SU-DHL-6 (cell line): Measurements from ENCODE around the gene ADCYAP1R1.

Source experiments
- H2AFZ ChIP-seq: fragments of 200-600 bp; sonication (generic); 2 replicates; pipeline ENCODE4 v1.6.1; 2014; ENCODE audit warnings: low read depth, mild to moderate bottlenecking, moderate library complexity, mixed read lengths, antibody characterized with exemption, low read length; ENCODE audit not compliant: severe bottlenecking
- H3F3A ChIP-seq: fragments of 200-600 bp; shearing (Covaris generic); 2 replicates; pipeline ENCODE4 v1.6.0; 2016; ENCODE audit warnings: antibody characterized with exemption, mild to moderate bottlenecking; ENCODE audit not compliant: insufficient read depth
- H3K27ac ChIP-seq: fragments of 200-600 bp; sonication (generic); 2 replicates; pipeline ENCODE4 v1.5.1; 2016; ENCODE audit warnings: low read depth, mild to moderate bottlenecking, low read length, moderate library complexity, mixed read lengths
- H3K27me3 ChIP-seq: fragments of 200-600 bp; sonication (generic), shearing (Covaris generic); 2 replicates; pipeline ENCODE4 v1.6.0; 2014; ENCODE audit warnings: mild to moderate bottlenecking, low read length
- H3K36me3 ChIP-seq: fragments of 200-600 bp; sonication (generic); 2 replicates; pipeline ENCODE4 v1.6.1; 2014; ENCODE audit warnings: mild to moderate bottlenecking, low read length, mixed read lengths
- H3K4me2 ChIP-seq: fragments of 300-600, 200-600 bp; shearing (Covaris generic), sonication (generic); 2 replicates; pipeline ENCODE4 v1.6.0; 2014; ENCODE audit warnings: low read length, low read depth, mild to moderate bottlenecking; ENCODE audit not compliant: poor library complexity, severe bottlenecking
- H3K4me3 ChIP-seq: fragments of 200-600 bp; sonication (generic); 2 replicates; pipeline ENCODE4 v1.5.1; 2014; ENCODE audit warnings: antibody characterized with exemption, low read length, mild to moderate bottlenecking, mixed read lengths; ENCODE audit not compliant: insufficient read depth, poor library complexity, severe bottlenecking
- H3K79me2 ChIP-seq: fragments of 200-600 bp; sonication (generic); 2 replicates; pipeline ENCODE4 v1.6.1; 2014; ENCODE audit warnings: mild to moderate bottlenecking, low read length, moderate library complexity; ENCODE audit not compliant: insufficient read depth
- H3K9ac ChIP-seq: fragments of 200-600 bp; sonication (generic); 2 replicates; pipeline ENCODE4 v1.7.0; 2014; ENCODE audit warnings: mild to moderate bottlenecking, low read length
- H3K9me2 ChIP-seq: fragments of 200-600 bp; sonication (generic); replicated peaks from 2 replicates; pipeline ENCODE4 v1.6.1; 2014; ENCODE audit warnings: low read length; ENCODE audit not compliant: insufficient read depth
- H3K9me3 ChIP-seq: fragments of 200-600 bp; sonication (generic); 2 replicates; pipeline ENCODE4 v1.6.1; 2014; ENCODE audit warnings: low read length, mixed read lengths; ENCODE audit not compliant: insufficient read depth
- H4K20me1 ChIP-seq: fragments of 200-600 bp; sonication (generic); 2 replicates; pipeline ENCODE4 v1.6.1; 2014; ENCODE audit warnings: low read depth, mild to moderate bottlenecking, antibody characterized with exemption, low read length, moderate library complexity, mixed read lengths
- CTCF ChIP-seq: fragments of 200-600 bp; sonication (generic); IDR thresholded peaks from one replicate; pipeline ENCODE4 v1.5.1; 2017; ENCODE audit warnings: antibody characterized with exemption, mild to moderate bottlenecking, low read length, moderate library complexity; ENCODE audit not compliant: insufficient read depth, poor library complexity, severe bottlenecking
- EZH2phosphoT487 ChIP-seq: fragments of 200-600 bp; sonication (generic), shearing (Covaris generic); conservative IDR thresholded peaks from 2 replicates; pipeline ENCODE4 v1.6.1; 2018; ENCODE audit warnings: mild to moderate bottlenecking, antibody characterized with exemption, low read length, moderate library complexity, mixed read lengths

The ADCYAP1R1 gene

GRCh38 chr7:31022726-31023125 lies 29.4 kb upstream of the ADCYAP1R1 start:
- Histone ChIP-seq H3F3A (no peaks in the 10 kb centered on the region), H3K9ac (no peak overlapping the region)
- TF ChIP-seq CTCF (no peak), EZH2phosphoT487 (no peak)

DNA sequence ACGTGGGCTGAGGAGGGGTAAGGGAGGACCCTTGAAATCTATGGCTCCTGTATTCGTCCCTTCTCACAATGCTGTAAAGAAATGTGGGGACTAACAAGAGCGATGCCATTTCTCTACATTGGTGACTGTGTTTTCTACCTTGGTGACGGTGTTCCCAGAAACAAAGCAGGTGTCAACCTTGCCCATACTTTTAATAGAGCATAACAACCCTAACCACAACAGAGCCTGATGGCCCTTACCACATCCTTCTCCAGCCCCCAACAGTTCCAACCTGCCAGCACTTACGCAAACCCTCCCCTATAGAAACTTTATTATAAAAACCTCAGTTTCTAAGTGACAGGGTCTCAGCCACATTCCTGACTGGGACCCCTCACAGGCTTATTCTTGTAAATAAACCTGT lies 28.2 kb upstream of the ADCYAP1R1 start:
- TF ChIP-seq EZH2phosphoT487 (no peak), CTCF (no peak)
- Histone ChIP-seq H3K79me2 (no peaks in the 10 kb centered on the region), H4K20me1 (no peaks in the 10 kb centered on the region), H3F3A (no peaks in the 10 kb centered on the region), H3K27me3 (no peaks in the 10 kb centered on the region), H3K4me3 (no peak overlapping the region), H2AFZ (no peak overlapping the region), H3K9me2 (no peaks in the 10 kb centered on the region), H3K36me3 (no peaks in the 10 kb centered on the region), H3K4me2 (no peak overlapping the region), H3K9me3 (no peaks in the 10 kb centered on the region), H3K27ac (no peak overlapping the region), H3K9ac (no peak overlapping the region)

More at GRCh38 chr7:31022726-31023125, 29.4 kb upstream of the ADCYAP1R1 start:
- H3K9me3 ChIP-seq, result no peaks in the 10 kb centered on the region
- H2AFZ ChIP-seq, result no peak overlapping the region
- no peak overlapping the region for H3K27ac ChIP-seq
- H4K20me1 ChIP-seq, result no peaks in the 10 kb centered on the region
- no peaks in the 10 kb centered on the region for H3K9me2 ChIP-seq
- no peaks in the 10 kb centered on the region for H3K79me2 ChIP-seq
- no peaks in the 10 kb centered on the region for H3K27me3 ChIP-seq
- no peak overlapping the region for H3K4me2 ChIP-seq
- no peaks in the 10 kb centered on the region for H3K36me3 ChIP-seq
- no peak overlapping the region for H3K4me3 ChIP-seq

DNA sequence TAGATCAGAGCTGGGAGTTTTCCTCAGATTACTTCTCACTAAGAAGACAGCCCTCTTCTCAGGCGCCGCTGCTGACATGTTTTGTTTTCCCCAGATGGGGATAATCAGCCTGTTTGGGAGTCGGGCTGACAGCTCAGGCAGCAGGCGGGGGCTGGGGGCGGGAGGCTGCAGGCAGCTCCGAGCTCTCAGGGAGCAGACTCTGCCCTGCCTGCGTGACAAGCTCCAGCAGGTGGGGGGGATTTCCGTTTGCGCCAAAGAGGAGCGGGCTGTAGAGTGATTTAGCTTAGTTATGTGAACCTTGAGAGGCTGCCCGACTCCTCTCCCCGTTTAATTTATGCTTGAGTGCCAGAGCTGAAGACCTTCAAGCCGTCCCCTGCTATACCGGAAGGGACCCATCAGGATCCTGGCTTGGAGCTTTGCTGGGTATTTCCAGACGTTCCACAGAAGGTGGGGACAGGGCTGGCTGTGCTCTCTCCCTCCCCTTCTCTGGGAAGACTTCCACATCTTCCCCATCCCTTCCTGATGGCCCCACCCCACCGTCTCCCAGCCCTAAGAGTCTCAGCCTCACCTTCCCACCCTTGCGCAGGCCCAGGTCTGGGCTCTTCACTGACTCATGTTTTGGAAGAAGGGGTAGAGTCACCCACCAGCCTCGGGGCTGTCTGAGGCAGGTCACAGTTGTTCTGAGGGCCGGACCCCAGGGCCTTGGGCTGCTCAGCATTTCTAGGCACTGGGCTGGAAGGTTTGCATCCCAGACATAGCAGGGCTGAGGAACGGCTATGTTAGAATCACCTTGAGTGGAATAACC lies 24.7 kb upstream of the ADCYAP1R1 start:
- H3K4me2 ChIP-seq, result no peak overlapping the region
- no peaks in the 10 kb centered on the region for H3K79me2 ChIP-seq
- H4K20me1 ChIP-seq, result no peaks in the 10 kb centered on the region
- H3K36me3 ChIP-seq, result no peaks in the 10 kb centered on the region
- no peak overlapping the region for H2AFZ ChIP-seq
- no peak overlapping the region for H3K9ac ChIP-seq
- H3K27me3 ChIP-seq, result no peaks in the 10 kb centered on the region
- TF ChIP-seq EZH2phosphoT487, result no peak
- TF ChIP-seq CTCF, result no peak
- H3K27ac ChIP-seq, result no peak overlapping the region
- no peaks in the 10 kb centered on the region for H3F3A ChIP-seq
- no peaks in the 10 kb centered on the region for H3K9me2 ChIP-seq
- no peak overlapping the region for H3K4me3 ChIP-seq
- H3K9me3 ChIP-seq, result no peaks in the 10 kb centered on the region
